ENCODE results near the gene DCDC2C.
A peak's percentile ranks its signal among the peaks of the same experiment; 100 is the strongest.

DCDC2C gene

GRCh38 chr2:3678212-3678611, 25.2 kb upstream of the DCDC2C start:
- no peak for TF ChIP-seq EZH2phosphoT487 (IDR thresholded peaks at IDR 0.05; ENCODE audit: low read depth)
- TF ChIP-seq, protein P1, sequence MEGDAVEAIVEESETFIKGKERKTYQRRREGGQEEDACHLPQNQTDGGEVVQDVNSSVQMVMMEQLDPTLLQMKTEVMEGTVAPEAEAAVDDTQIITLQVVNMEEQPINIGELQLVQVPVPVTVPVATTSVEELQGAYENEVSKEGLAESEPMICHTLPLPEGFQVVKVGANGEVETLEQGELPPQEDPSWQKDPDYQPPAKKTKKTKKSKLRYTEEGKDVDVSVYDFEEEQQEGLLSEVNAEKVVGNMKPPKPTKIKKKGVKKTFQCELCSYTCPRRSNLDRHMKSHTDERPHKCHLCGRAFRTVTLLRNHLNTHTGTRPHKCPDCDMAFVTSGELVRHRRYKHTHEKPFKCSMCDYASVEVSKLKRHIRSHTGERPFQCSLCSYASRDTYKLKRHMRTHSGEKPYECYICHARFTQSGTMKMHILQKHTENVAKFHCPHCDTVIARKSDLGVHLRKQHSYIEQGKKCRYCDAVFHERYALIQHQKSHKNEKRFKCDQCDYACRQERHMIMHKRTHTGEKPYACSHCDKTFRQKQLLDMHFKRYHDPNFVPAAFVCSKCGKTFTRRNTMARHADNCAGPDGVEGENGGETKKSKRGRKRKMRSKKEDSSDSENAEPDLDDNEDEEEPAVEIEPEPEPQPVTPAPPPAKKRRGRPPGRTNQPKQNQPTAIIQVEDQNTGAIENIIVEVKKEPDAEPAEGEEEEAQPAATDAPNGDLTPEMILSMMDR (IDR thresholded peaks at IDR 0.05; ENCODE audit: low read depth, low read length) = no peak
- Histone ChIP-seq H4K20me1 (ENCODE audit: insufficient read depth, low read length) (no peaks in the 10 kb centered on the region), H3K27me3 (ENCODE audit: low read depth, low read length) (no peaks in the 10 kb centered on the region), H3K4me3 (ENCODE audit: low read length) (no peak overlapping the region), H3K36me3 (replicated peaks; ENCODE audit: low read depth, low read length) (no peaks in the 10 kb centered on the region), H3K9ac (ENCODE audit: low read length) (no peak overlapping the region), H3K79me2 (ENCODE audit: low read length) (no peaks in the 10 kb centered on the region), H2AFZ (ENCODE audit: low read depth, low read length) (no peak overlapping the region), H3K9me3 (ENCODE audit: insufficient read depth, low read length) (no peaks in the 10 kb centered on the region), H3K27ac (ENCODE audit: low read length) (no peak overlapping the region), H3K4me1 (ENCODE audit: low read length) (peaks cover 6% of the 10 kb centered on the region), H3K4me2 (ENCODE audit: low read length) (no peak overlapping the region)

- Histone ChIP-seq H3K4me3 (ENCODE audit: low read length) (no peak overlapping the region), H2AFZ (ENCODE audit: low read depth, low read length) (no peak overlapping the region), H3K4me1 (ENCODE audit: low read length) (peaks cover 6% of the 10 kb centered on the region), H4K20me1 (ENCODE audit: insufficient read depth, low read length) (no peaks in the 10 kb centered on the region), H3K36me3 (replicated peaks; ENCODE audit: low read depth, low read length) (no peaks in the 10 kb centered on the region), H3K27me3 (ENCODE audit: low read depth, low read length) (no peaks in the 10 kb centered on the region), H3K9ac (ENCODE audit: low read length) (no peak overlapping the region), H3K27ac (ENCODE audit: low read length) (no peak overlapping the region), H3K79me2 (ENCODE audit: low read length) (no peaks in the 10 kb centered on the region), H3K9me3 (ENCODE audit: insufficient read depth, low read length) (no peaks in the 10 kb centered on the region), H3K4me2 (ENCODE audit: low read length) (no peak overlapping the region)
- TF ChIP-seq, protein P1 (IDR thresholded peaks at IDR 0.05; ENCODE audit: low read depth, low read length) = no peak
- no peak for TF ChIP-seq EZH2phosphoT487 (IDR thresholded peaks at IDR 0.05; ENCODE audit: low read depth)
Measured at GRCh38 chr2:3679180-3679579, 24.2 kb upstream of the DCDC2C start.

DNA sequence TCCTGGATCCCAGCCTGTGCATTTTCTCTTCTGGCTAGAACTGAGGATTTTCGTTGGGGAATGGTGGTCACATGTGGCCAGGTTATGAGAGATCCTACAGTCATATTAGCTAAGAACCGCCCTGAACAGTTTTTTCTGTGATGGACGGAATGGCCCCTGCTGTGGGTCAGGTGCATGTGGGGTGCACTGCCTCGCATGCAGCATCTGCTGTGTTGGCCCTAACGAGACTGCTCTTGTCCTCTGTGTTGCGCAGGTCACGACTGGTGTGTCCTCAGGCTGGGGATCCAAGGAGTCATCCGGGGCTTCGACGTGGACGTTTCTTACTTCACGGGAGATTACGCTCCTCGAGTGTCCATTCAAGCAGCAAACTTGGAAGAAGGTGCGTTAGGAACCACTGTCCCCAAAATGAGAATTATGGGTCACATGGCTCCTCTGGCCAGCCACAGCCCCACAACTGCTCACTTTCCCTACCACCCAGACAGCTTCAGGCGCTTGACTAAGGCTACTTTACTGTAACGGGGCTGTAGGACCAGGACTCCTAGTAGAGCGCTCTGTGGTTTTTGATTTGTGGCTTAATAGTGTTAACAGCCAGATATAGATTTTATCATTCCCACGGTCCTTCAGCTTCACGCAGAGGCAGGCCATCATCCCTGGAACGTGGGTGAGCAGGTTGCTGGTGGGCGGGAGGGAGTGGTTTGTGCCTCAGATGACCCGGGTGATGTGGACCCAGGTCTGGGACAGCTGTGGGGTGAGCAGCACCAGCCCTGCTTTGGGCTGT, 23.6 kb upstream of the DCDC2C start:
- H3K79me2 ChIP-seq (ENCODE audit: low read length) = no peaks in the 10 kb centered on the region
- no peak overlapping the region for H3K27ac ChIP-seq (ENCODE audit: low read length)
- H4K20me1 ChIP-seq (ENCODE audit: insufficient read depth, low read length) = no peaks in the 10 kb centered on the region
- no peak overlapping the region for H3K9ac ChIP-seq (ENCODE audit: low read length)
- H3K4me1 ChIP-seq (ENCODE audit: low read length) = peaks cover 6% of the 10 kb centered on the region
- no peaks in the 10 kb centered on the region for H3K27me3 ChIP-seq (ENCODE audit: low read depth, low read length)
- H3K9me3 ChIP-seq (ENCODE audit: insufficient read depth, low read length) = no peaks in the 10 kb centered on the region
- H3K4me2 ChIP-seq (ENCODE audit: low read length) = no peak overlapping the region
- TF ChIP-seq, protein P1 (IDR thresholded peaks at IDR 0.05; ENCODE audit: low read depth, low read length) = no peak
- no peak for TF ChIP-seq EZH2phosphoT487 (IDR thresholded peaks at IDR 0.05; ENCODE audit: low read depth)
- H2AFZ ChIP-seq (ENCODE audit: low read depth, low read length) = no peak overlapping the region
- no peaks in the 10 kb centered on the region for H3K36me3 ChIP-seq (replicated peaks; ENCODE audit: low read depth, low read length)
- H3K4me3 ChIP-seq (ENCODE audit: low read length) = no peak overlapping the region

DNA sequence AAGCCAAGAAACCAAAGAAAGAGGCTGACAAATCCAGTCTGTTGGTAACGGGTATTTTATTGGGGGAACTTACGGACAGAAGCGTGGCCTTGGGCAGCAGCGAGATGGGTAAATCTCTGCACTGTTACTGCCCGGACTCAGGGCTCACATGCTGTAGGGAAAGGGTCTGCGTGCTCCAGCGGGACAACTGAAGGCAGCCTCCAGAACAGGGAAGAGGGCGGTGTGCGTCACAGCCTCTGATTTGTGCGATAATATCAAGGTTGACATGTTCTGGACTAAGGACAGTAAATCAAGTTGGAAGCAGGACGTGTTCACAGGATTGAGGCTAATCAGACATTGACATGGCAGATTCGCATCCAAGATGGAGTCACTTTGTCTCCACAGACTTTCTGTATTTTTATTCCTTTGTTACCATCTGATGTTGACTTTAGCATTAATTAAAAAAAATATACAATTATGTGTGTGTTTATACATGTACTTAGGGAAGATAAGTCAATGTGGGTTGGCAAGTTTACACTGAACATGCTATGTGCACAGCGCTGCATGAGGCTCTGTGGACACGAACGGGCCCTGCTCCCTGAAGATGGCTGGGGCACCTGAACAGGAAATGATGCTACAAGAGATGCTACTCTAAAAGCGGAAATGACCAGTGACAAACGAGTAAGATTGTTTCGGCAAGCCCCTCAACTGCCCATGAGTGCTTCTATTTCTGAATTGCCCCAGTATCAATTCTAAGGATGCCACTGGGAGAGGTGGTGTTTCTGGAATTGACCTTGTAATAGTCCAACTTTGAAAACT, 22.6 kb upstream of the DCDC2C start:
- no peaks in the 10 kb centered on the region for H3K27me3 ChIP-seq (ENCODE audit: low read depth, low read length)
- no peaks in the 10 kb centered on the region for H3K9me3 ChIP-seq (ENCODE audit: insufficient read depth, low read length)
- H3K4me3 ChIP-seq (ENCODE audit: low read length) = no peak overlapping the region
- no peak overlapping the region for H3K9ac ChIP-seq (ENCODE audit: low read length)
- H3K27ac ChIP-seq (ENCODE audit: low read length) = no peak overlapping the region
- no peak for TF ChIP-seq EZH2phosphoT487 (IDR thresholded peaks at IDR 0.05; ENCODE audit: low read depth)
- TF ChIP-seq, protein P1 (IDR thresholded peaks at IDR 0.05; ENCODE audit: low read depth, low read length) = no peak
- H3K4me2 ChIP-seq (ENCODE audit: low read length) = peak overlapping the region; percentile 4; the same call in 1 of the 2 replicates
- no peaks in the 10 kb centered on the region for H3K79me2 ChIP-seq (ENCODE audit: low read length)
- no peaks in the 10 kb centered on the region for H4K20me1 ChIP-seq (ENCODE audit: insufficient read depth, low read length)
- H3K36me3 ChIP-seq (replicated peaks; ENCODE audit: low read depth, low read length) = no peaks in the 10 kb centered on the region
- H3K4me1 ChIP-seq (ENCODE audit: low read length) = peaks cover 6% of the 10 kb centered on the region
- peak overlapping the region; percentile 64; the same call in 1 of the 2 replicates for H2AFZ ChIP-seq (ENCODE audit: low read depth, low read length)
